NCI-H1436 (cell line): Measurements from ENCODE around the gene METTL3.

ENCODE experiments used
- DNase-seq: peaks from one replicate; lab custom pipeline; 2025; lab: John Stamatoyannopoulos, UW

The METTL3 gene

DNA sequence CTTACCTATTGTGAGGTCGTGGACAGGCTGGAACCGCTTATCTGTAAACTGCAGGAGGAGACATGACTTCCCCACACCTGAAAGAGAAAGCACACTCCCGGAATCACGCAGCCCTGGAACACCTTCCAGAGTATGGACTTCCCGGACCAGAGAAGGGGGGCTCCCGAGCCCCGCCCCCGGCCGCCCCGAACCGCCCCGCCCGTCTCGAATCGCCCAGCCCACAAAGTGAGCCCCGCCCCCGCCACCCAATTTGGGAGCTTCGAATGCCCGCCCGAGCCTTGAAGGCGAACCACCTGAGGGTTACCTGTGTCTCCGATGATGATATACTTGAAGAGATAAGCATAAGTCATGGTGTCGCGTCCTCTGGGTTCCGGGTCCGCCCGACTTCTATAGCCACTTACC is 34.6 kb downstream of the METTL3 start:
- peak; percentile 82 for DNase-seq

DNA sequence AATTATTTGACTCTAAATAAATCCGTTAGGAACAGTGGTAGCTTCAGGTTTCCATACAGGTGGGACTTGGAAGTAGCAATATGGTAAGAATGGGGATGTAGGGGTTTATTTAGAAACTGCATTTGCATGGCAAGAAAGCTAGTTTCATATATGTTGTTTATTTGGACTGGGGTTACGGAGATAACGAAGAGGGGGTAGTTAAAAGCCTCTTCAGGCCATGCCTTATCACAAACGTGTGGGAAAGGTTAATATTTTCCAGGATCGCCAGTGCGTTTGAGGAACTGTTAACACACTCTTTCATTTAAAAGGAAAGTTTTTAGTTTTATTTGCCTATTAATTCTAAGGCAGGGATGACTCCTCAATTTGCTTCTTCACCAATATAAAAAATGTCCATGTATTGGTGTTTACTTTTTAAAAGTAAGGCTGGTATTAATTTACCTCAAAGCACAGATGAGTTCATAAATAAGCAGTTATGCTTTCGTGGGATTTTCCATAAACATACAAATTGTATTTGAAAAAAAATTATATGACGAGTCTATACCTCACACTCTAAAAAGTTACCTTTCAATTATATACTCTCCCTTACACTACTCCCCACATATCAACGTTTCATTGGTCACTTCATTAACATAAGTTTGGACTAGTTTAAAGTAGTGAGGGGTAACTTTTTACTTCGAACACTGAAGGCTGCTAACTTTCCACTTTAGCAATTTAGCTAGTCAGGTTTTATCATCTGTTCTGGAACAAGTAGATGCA is 35.2 kb downstream of the METTL3 start:
- no peak for DNase-seq

DNA sequence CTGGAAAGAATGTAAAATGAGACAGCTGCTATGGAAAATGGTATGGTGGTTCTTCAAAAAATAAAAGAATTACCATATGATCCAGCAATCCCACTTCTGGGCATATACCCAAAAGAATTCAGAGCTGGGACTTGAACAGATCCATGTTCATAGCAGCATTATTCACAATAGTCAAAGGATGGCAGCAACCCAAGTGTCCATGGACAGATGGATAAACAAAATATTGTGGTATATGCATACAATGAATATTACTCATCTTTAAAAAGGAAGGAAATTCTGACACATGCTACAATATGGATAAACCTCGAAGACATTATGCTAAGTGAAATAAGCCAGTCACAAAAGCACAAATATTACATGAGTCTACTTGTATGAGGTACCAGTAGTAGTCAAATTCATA is 43.5 kb downstream of the METTL3 start:
- no peak for DNase-seq

DNA sequence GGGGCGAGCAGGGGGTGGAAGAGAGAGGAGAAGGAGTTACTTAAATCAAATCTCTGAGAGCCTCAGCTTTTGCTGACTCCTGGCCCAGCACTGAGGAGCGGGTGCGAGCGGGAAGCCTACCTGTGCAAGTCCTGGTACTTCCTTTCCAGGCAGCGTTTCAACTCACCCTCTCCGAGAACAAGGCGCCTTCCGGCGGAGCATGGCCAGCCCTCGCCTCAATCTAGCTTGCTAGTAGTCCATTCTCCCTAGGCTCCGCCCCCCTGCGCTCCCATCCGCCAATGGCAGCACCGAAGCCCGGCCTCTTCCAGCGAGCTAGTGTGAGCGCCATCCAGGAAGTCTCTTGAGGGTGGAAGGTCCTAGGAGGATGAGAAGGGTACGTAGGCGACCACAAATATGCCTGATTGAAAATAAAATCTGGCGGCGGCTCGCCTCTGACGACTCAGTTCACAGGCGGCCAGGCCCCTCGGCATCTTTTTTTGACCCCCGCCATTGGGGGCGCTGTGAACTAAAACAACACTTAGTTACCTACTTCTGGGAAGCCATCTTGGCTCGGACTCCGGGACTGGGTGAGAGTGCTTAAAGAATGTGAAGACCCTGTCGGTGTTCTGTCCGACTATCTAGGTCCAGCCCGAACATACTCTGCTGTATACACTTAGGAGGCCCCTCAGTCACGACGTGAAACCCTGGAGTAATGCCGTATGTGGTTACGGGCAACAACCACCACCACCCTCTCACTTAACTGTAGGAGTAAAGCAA is 55.0 kb downstream of the METTL3 start, which contains the start of gene CHD8:
Gene CHD8 (minus strand): TSS at position 212 of the 756 bp plus-strand sequence. CDS start 24,480 bp downstream, outside the sequence.
- peak; percentile 99 for DNase-seq

DNA sequence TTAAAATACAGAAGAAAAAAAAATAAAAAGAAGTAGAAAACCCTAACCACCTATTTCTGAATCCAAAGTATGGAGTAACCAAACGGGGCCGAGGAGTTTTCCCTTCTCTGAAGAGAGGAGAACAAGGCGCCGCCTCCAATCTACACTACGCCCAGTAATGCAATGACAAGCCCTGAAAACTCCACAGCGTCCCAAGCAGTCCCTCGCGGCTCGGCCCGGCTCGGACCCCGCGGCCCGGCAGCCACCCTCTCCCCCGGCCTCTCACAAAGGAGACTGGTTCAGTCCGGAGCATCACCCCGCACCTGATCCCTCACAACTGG is 55.6 kb downstream of the METTL3 start:
- no peak for DNase-seq

DNA sequence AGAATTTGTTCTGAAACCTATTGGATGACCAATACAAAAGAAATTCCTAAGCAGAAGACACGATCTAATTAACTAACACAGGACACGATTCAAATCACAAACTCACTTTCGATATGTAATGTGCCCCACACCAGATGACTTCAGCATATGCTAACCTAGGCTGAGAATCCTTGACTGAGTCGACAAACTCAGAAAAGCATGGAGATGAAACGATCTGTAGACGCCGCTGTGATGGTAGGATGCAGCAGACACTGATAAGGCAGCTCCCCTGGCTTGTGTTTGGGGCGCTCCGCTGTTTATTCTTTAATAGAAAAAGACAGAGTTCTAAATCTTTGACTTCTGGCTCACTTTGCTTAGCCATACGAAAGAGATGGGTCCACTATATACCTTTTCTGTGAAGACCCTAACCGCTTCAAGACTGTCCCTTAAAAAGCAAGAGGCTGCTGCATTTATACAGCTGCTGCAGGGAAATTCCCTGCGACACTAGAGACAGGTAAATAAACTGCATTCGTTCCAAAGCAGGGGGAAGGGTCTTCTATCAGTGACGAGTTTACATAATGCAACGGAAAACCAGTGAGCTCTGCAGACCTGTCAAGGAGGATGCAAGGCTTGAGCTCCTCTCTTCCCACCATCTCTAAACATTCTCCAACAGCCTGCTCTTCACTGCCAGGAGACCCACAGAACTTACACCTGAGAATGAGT is 56.1 kb downstream of the METTL3 start:
- no peak for DNase-seq

DNA sequence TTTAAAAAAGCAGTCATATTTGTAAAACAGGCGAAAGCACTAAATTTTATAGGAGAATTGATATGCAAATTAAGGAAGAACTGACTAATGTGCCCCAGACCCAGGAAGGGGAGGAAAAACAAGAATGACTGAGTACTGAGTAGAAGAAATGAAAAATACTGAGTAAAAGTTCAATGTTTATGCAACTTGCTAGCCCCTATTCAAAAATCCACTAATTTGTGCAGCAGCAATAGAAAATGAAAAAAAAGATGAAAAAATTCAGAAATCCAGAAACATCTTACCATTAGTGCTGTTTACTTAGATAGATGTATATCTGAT is 61.3 kb downstream of the METTL3 start:
- no peak for DNase-seq
